Fibroblast of villous mesenchyme (primary cell): Measurements from ENCODE around the gene MAFG. TPM values are rescaled to one million over a fixed set of nuclear protein-coding genes. Genes with fewer than 3 reads are reported as not detected.
"Not testable (repeated sequence)": the region's sequence is repeated elsewhere in the genome, so short reads cannot be mapped to it uniquely, and the experiment has no call there.

ENCODE experiments used
- DNase-seq: peaks from one replicate; pipeline ENCODE4 v3.0.0-alpha.2; 2010; ENCODE audit warnings: low read depth
- H3K4me3 ChIP-seq: 2 replicates; pipeline ENCODE4 v1.5.1; 2011; ENCODE audit warnings: low read depth, mild to moderate bottlenecking, low read length
- CTCF ChIP-seq: IDR thresholded peaks from 2 replicates; pipeline ENCODE4 v1.5.1; 2012; ENCODE audit warnings: low read depth, mild to moderate bottlenecking, low read length; ENCODE audit not compliant: insufficient read depth
- total RNA-seq: library from RNA; depleted of rRNA; stranded (reverse); fragments of >200 nt; gene quantifications from 2 replicates; pipeline ENCODE4 v1.2.3, GENCODE V29; 2012

MAFG gene
- total RNA-seq, 1 donor, result 23.3 TPM

- DNase-seq, result no peak
- H3K4me3 ChIP-seq, result no peak overlapping the region
- TF ChIP-seq CTCF, result no peak
These were observed 30.3 kb upstream of the MAFG start for GRCh38 chr17:81957691-81958432.

GRCh38 chr17:81956607-81957589 lies 29.4 kb upstream of the MAFG start:
- no peak for TF ChIP-seq CTCF
- DNase-seq, result no peak
- H3K4me3 ChIP-seq, result no peak overlapping the region

- TF ChIP-seq CTCF, result no peak
- DNase-seq, result no peak
- H3K4me3 ChIP-seq, result no peak overlapping the region
These were observed 28.4 kb upstream of the MAFG start for GRCh38 chr17:81955756-81956544.

- TF ChIP-seq CTCF, result no peak
- H3K4me3 ChIP-seq, result no peak overlapping the region
- no peak for DNase-seq
These were observed 27.6 kb upstream of the MAFG start for GRCh38 chr17:81955058-81955681.

GRCh38 chr17:81954131-81955057 lies 26.9 kb upstream of the MAFG start:
- TF ChIP-seq CTCF, result no peak
- DNase-seq, result no peak

GRCh38 chr17:81953443-81953842 lies 25.9 kb upstream of the MAFG start:
- not testable (repeated sequence) for DNase-seq, H3K4me3 ChIP-seq

More at GRCh38 chr17:81954131-81955057, 26.9 kb upstream of the MAFG start:
- H3K4me3 ChIP-seq, result no peak overlapping the region
